ENCODE data around the gene TMCC3. TPM values are rescaled to one million over a fixed set of nuclear protein-coding genes. Genes with fewer than 3 reads are reported as not detected.

The TMCC3 gene
- total RNA-seq, 2 donors from 2014 or later: 65.4 to 79.8 TPM

DNA sequence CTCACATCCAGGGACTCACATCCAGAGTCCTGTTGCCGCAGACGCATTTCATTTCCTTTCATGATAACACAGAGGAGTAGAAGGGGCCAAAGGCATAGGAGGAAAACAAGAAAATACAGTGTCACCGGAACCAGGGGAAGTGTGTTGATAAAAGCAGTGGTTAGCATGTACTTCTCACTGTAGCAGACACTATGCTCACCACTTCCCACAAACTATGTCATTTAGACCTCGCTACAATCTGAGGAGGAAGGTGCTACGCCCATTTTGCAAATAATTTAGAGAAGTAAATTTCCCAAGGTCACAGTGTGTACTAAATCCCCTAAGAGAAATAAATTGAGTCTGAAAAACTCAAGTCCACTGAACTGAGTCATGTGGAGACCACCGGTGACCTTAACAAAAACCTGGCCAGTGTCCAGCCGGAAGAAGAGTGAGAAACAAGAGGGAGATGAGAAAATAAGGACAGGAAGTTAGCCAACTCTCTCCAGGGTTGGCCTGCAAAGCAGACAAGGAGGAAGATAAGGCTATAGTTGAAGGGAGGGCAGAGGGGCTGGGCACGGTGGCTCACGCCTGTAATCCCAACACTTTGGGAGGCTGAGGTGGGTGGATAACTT, 25.8 kb upstream of the TMCC3 start:
- intact Hi-C loops (cut with DNase I, micrococcal nuclease): no loop called here
- peak; percentile 30 to 33 for DNase-seq
- peak; percentile 83 for ATAC-seq

DNA sequence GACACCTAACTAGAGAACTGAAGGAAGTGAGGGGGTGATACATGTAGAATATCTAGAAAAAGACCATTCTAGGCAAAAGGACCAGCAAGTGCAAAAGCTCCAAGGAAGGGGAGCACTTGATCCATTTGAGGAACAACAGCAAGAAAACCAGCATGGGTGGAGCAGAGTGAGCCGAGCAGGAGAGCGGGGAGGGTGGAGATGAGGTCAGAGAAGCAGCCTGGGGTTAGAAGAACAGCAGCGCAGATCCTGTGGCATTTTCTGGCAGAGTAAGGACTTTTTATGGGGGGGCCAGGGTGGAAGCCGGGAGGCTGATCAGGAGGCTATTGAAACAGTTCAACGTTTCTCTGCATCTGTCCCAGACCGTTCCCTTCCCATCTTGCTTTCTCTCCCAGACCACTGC, 24.5 kb upstream of the TMCC3 start:
- DNase-seq (peak; percentile 18 to 47), ATAC-seq (peak; percentile 18)
- intact Hi-C loops (cut with DNase I, micrococcal nuclease): no loop called here

DNA sequence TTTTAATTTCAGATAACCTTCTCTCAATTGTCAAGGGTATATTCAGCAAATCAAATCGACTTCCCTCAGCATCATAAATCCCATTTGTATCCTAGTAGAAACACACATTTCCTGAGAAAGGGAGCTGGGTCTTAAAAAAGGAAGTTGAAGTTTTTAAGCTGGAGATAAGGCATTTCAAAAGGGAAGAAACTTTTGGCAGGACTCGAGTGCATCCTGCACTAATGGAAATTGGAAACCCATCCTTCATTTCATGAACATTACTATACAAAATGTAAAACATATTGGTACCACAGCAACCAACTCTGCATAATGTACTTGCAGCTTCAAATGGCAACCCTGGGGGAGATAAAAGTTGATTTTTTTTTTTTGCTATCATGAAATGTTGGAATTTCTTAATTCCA, 23.7 kb upstream of the TMCC3 start:
- ATAC-seq: no peak
- intact Hi-C loops (cut with DNase I, micrococcal nuclease): no loop called here
- DNase-seq: no peak

GRCh38 chr12:94673496-94673895, 23.1 kb upstream of the TMCC3 start:
- DNase-seq (no peak), ATAC-seq (no peak)
- intact Hi-C loops (cut with DNase I, micrococcal nuclease): no loop called here

- intact Hi-C loops (cut with DNase I, micrococcal nuclease): no loop called here
- DNase-seq: no peak
- no peak for ATAC-seq
Observed at GRCh38 chr12:94671917-94672316, 21.6 kb upstream of the TMCC3 start.

DNA sequence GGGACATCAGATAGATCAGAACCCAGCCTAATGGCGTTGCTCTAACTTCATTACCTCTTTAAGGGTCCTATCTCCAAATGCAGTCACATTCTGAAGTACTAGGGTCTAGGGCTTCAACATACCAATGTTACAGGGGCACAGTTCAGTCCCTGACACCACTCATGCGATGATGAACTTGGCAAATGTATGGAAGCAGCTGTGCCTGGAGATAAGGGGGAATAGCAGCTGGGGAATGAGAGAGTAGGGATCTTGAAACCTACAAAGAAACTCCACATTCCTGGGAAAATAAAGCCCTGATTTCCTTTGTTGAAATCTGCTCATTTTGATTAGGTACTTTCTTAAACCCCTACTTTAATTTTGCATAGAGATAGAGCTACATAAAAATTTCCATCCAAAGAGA, 20.5 kb upstream of the TMCC3 start:
- ATAC-seq (no peak), DNase-seq (no peak)
- intact Hi-C loops (cut with DNase I, micrococcal nuclease): no loop called here

DNA sequence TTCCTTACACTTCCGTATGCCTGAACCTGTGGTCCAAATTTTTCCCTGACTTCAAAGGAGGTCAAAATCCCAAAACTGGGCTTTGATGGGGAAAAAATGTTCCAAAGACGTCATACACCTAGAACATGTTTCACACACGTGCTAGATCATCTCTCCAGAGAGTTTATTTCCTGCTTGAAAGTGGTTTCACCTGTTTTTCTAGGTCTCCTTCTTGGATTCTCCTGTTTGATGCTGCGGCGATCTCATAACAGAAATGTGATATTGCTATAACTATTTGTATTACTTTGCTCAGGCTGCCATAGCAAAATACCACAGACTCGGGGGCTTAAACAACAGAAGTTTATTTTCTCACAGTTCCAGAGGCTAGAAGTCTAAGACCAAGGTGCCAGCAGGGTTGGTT, 19.7 kb upstream of the TMCC3 start:
- intact Hi-C loops (cut with DNase I, micrococcal nuclease): no loop called here
- DNase-seq: no peak
- no peak for ATAC-seq

DNA sequence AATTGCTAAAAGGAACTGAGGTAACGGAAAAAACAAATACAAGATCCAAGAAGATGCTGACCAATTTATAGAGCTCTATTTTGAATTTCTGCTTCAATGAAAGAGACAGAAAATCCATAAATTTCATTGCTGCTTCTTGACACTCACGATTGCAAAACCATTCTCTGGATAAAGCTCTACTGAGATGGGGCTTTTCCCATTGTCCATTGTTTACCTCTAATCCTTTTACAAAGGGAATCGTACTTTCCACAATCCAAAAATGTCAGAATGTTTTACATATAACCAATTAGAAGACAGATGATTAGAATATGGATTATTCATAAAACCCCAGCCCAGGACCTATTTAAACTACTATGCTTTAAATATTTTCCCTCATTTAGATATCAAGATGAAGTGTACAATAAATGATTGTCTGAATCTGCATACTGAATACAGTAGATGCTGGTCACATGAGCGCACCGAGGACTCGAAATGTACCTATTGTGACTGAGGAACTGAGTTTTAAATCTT, 16.7 kb upstream of the TMCC3 start:
- ATAC-seq (no peak), DNase-seq (no peak)
- intact Hi-C loops (cut with DNase I, micrococcal nuclease): no loop called here

GRCh38 chr12:94666158-94666557, 15.8 kb upstream of the TMCC3 start:
- ATAC-seq (no peak), DNase-seq (no peak)
- intact Hi-C loops (cut with DNase I, micrococcal nuclease): no loop called here

DNA sequence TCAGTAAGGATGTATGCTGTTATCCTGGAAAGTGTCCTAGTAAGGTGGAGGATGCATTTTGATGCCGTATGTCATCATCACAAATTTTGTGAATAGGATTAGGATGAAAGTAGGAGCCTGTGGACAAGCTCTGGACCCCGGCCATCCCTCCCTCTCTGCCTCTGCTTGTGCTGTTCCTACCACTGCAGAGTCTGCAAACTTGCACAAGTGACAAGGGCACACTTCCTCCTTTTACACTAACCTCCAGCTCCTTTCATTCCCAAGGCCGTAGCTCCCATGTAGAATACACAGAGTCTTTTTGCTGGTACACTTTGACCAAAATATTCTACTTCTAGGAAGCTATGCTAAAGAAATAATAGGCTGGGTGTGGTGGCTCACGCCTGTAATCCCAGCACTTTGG, 13.3 kb upstream of the TMCC3 start:
- DNase-seq (no peak), ATAC-seq (no peak)
- intact Hi-C loops (cut with DNase I, micrococcal nuclease): no loop called here

GRCh38 chr12:94663071-94663470, 12.7 kb upstream of the TMCC3 start:
- ATAC-seq: no peak
- DNase-seq: no peak
- intact Hi-C loops (cut with DNase I, micrococcal nuclease): no loop called here

GRCh38 chr12:94660436-94660835, 10.1 kb upstream of the TMCC3 start:
- ATAC-seq: no peak
- DNase-seq: no peak
- intact Hi-C loops (cut with DNase I, micrococcal nuclease): no loop called here

DNA sequence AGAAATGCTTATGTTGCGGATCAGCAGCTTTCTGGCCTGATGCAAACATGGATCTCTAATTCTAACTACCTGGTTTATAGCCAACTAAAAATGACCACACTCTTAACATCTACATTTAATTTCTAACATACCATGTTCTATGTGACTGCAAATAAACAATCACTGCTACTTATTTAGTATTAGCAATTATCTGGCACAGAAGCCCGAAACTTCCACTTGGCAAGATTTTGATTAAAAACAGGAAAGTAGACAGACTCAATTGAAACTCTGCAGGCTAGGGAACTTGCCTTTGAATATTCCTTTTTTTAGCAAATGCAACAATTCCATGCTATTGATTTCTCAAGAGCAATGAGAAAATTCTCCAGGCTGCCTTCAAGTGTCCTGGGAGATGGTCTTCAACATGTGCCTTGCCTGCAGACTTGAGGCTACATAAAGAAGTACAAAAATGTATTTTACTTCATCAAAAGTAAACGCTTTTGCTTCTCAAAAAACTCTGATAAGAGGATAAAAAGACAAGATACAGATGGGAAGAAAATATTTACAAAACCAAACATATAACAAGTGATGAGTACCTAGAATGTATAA, 9.1 kb upstream of the TMCC3 start:
- ATAC-seq: no peak

DNA sequence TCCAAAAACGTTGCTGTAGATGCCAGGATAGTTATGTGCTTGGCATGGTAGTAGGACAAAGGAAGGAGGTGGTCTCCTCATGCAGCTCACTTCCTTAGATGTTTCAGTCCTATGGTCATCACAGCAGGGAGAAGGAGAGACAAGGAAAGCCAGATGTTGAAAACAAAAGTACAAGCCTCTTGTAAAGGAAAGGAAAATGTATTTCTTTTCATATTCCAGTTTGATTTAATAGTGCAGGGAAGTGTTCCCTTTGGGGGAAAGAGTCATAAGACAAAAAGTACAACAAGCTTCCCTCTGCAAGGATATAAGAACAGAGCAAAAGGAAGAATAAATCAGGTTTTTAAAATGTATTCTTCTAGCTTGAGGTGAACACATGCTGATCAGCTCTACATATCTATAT, 8.6 kb upstream of the TMCC3 start:
- DNase-seq (no peak), ATAC-seq (no peak)
- intact Hi-C loops (cut with DNase I, micrococcal nuclease): no loop called here

More for the DNA sequence above, 9.1 kb upstream of the TMCC3 start:
- no peak for DNase-seq
- intact Hi-C loops (cut with DNase I, micrococcal nuclease): no loop called here

GRCh38 chr12:94656556-94656955, 6.2 kb upstream of the TMCC3 start:
- no peak for ATAC-seq
- intact Hi-C loops (cut with DNase I, micrococcal nuclease): no loop called here

GRCh38 chr12:94649349-94650142, 811 bp downstream of the TMCC3 start:
- peak; percentile 83 for ATAC-seq
- intact Hi-C loops (cut with DNase I, micrococcal nuclease): no loop called here

More at GRCh38 chr12:94656556-94656955, 6.2 kb upstream of the TMCC3 start:
- no peak for DNase-seq

DNA sequence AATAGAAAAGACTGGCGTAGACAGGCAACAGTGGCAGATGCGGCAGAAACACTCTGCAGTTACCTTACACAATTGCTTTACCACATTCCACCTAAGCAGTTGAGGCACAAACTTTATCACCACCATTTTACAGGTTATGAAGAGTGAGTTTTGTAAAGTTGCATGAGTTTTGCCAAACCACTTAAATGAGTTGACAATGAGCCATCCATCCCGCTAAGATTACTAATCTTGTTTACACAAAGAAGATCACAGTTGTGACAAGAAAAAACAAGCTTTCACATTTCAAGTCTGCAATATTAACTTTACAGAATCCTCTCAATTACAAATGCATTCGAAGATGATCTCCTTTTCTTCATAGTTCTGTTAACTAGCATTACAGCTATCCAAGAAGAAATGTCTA, 1.8 kb downstream of the TMCC3 start:
- ATAC-seq: no peak
- no peak for DNase-seq
- intact Hi-C loops (cut with DNase I, micrococcal nuclease): no loop called here

More at GRCh38 chr12:94649349-94650142, 811 bp downstream of the TMCC3 start:
- DNase-seq: peak; percentile 45 to 73

DNA sequence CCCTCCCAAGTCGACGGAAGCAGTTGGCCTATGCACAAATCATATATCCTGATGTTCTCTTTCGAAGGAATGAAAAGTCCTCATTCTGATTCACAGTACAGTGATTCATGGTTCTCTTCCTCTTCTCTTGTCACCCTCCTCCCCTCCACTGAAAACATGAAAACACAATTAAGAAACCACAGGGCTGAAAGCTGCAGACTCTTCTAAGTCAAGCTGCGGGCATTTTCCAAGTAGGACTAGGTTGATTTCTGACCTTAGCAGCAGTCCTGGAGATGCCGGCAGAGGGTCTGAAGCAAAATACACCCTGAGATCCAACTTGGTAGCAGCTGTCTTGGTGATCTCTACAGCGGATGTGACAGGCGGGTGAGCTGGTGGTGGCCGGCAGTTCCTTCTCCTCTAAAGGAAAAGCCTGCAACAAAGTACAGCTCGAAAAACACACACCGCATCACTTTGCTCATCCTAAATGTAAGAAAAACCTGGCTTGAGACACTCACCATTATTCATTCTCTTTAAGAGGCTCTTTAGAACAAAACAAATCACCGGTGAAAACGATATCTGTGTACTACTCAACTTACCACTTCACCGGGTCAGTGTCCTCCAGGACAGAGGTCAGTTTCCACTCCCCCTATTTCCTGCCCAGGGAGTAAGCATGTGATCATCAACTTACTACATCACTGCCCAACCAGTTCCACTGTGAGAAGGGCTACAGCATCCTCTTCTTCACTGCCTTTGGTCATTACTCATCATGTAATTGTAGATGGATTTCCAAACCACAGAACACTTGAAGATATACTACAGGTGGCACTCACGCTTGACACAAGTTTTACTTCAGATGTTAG, 6.0 kb downstream of the TMCC3 start:
- intact Hi-C loops (cut with DNase I, micrococcal nuclease): no loop called here
- ATAC-seq (no peak), DNase-seq (no peak)

GRCh38 chr12:94643606-94644005, 6.8 kb downstream of the TMCC3 start:
- DNase-seq (no peak), ATAC-seq (peak; percentile 17)
- intact Hi-C loops (cut with DNase I, micrococcal nuclease): no loop called here
